Measurements from ENCODE around the gene EXTL1. TPM values are rescaled to one million over a fixed set of nuclear protein-coding genes. Genes with fewer than 3 reads are reported as not detected.
"Not testable (repeated sequence)": the region's sequence is repeated elsewhere in the genome, so short reads cannot be mapped to it uniquely, and the experiment has no call there.

The EXTL1 gene, protein sequence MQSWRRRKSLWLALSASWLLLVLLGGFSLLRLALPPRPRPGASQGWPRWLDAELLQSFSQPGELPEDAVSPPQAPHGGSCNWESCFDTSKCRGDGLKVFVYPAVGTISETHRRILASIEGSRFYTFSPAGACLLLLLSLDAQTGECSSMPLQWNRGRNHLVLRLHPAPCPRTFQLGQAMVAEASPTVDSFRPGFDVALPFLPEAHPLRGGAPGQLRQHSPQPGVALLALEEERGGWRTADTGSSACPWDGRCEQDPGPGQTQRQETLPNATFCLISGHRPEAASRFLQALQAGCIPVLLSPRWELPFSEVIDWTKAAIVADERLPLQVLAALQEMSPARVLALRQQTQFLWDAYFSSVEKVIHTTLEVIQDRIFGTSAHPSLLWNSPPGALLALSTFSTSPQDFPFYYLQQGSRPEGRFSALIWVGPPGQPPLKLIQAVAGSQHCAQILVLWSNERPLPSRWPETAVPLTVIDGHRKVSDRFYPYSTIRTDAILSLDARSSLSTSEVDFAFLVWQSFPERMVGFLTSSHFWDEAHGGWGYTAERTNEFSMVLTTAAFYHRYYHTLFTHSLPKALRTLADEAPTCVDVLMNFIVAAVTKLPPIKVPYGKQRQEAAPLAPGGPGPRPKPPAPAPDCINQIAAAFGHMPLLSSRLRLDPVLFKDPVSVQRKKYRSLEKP
- 1 to 10 TPM in 10 of 12 donors, not detected in 2; 1.3 to 5.8 (median 3.4) TPM for polyA plus RNA-seq (ENCODE audit: insufficient read length in 12 of 12)
- long read RNA-seq, donor 1: 0 reads
- long read RNA-seq, donor 2, full-length matches to known transcripts: 1 of 1 reads
- long read RNA-seq, donor 2, partial matches to known transcripts: 0 of 1 reads
- long read RNA-seq, donor 2, other reads (novel, unspliced or antisense): 0 of 1 reads
- long read RNA-seq, donor 3, full-length matches to known transcripts: 1 of 1 reads
- long read RNA-seq, donor 3, partial matches to known transcripts: 0 of 1 reads
- long read RNA-seq, donor 3, other reads (novel, unspliced or antisense): 0 of 1 reads
- long read RNA-seq, donor 4: 0 reads
- long read RNA-seq, donor 5: 0 reads
- long read RNA-seq, donor 6: 0 reads
- long read RNA-seq, donor 7: 0 reads
- long read RNA-seq, donor 8, partial matches to known transcripts: 0 of 1 reads
- long read RNA-seq, donor 8, other reads (novel, unspliced or antisense): 0 of 1 reads
- long read RNA-seq, donor 9: 0 reads
- long read RNA-seq, donor 10, full-length matches to known transcripts: 1 of 1 reads
- long read RNA-seq, donor 10, partial matches to known transcripts: 0 of 1 reads
- long read RNA-seq, donor 10, other reads (novel, unspliced or antisense): 0 of 1 reads
- long read RNA-seq, donor 11: 0 reads

DNA sequence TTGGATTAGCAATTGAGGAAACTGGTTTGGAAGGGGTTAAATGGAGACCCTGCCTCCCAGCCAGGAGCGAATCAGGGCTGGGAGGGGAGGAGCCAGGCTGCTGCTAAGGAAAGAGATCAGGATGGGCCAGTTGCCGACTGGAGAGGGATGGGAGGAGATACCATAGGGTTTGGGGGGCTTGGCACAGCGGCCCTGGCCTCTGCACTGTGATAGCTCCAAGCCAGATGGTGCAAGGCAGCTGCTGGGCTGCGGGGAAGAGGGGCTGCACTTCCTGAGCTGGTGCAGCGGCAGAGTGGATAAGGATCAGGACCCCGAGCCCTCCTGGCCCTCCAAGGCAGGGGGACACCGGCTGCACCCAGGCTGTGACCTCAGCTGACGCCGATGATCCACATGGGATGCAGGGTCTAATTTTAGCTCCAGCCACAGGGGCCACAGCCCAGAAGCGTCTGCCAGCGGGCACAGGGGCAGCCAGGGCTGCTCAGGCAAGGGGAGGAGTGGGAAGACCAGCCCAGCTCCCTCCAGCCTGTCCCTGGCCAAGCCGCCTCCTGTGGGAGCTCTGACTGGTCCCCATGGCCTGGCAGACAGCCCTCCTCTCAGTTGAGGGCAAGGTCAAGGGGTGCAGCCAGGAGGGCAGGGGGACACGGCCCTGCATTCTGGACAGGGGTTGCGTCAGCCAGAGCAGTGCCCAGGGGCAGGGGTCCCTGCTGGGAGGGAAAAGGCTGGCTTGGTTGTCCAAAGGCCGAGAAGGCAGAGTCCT lies at the start of gene EXTL1:
Gene EXTL1 (plus strand): TSS at position 129 of the 757 bp plus-strand sequence. CDS start 872 bp downstream, outside the sequence.
- DNase-seq: peak; percentile 79

DNA sequence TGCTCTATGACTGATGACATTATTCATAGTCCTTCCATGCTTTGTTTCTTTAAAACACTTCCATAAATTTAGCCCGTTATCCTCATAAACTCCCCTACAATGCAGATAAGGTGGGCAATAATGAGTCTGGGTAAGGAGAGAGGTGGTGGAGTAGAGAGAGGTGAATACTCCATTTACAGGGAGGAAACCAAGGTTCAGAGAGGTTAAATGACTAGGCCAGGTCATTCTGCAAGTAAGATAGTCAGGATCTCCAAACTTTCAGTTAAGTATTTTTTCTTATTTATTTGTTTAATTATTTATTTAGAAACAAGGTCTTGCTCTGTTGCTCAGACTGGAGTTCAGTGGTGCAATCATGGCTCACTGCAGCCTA lies 49.8 kb upstream of the EXTL1 start:
- DNase-seq: no peak

DNA sequence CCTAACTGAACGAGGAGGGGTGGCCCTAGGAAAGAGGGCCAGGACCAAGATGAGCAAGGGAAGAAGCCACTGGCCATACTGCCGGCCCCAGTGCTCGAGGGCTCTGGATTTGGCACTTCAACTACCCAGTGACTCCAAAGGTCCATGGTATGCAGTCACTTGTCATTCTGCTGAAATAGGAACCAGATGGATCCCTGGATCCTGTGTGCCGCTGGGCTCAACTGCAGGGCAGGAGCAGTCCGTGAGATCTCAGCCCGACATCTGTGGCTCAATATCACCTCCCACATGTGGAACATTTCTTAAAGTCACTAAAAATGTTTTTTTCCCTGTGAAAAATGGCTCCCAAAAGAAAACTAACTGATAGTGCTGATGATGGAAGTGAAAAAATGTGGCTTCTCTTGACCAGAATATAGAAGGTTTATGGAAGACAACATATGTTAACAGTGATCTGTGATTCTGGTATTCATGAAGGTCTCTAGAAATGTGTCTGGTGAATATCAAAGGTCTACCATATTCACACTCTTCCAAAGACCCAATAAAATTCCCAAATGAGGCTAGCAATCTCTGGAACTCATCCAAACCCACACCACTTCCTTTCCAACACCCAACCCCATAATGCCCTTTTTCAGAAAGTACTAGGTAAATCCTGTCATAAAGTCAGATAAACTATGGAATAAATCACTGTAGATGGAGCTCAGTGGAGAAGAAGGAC lies 47.8 kb upstream of the EXTL1 start:
- DNase-seq: no peak

DNA sequence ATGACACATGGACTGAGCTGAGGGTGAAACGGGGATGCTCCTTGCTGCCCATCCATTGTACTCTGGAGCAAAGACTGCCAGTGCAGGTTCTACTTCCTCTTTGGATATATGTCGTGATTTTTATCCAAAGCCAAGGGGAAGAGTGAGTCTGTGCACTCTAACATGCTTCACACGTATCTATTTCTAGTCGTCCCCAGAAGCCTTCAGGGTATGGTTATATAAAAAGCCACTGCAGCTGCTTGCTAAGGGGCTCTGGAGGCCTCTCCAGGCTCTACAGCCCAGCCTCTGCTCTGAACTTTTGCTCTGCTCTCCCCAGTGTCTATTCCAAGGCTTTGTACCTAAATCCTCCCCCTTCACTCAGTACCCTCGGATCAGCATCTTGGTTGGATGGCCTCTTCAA lies 43.8 kb upstream of the EXTL1 start:
- no peak for DNase-seq

DNA sequence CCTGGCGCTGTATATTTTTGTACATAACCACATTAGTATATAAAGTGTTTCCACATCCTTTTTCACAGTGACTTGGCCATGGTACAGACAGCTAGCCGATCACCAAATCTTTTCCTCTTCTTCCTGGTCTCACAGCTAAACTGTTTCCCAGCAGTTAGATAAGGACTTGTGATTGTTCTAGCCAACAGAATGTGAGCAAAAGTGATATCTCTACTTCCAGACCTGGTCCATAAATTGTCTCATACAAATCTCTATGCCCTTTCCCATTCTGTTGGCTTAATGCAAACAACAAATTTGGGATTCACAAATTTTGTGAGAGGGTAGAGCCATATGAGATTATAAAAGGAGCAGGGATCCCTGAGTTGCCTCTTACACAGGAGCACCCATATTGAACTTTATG lies 43.2 kb upstream of the EXTL1 start:
- DNase-seq: no peak

DNA sequence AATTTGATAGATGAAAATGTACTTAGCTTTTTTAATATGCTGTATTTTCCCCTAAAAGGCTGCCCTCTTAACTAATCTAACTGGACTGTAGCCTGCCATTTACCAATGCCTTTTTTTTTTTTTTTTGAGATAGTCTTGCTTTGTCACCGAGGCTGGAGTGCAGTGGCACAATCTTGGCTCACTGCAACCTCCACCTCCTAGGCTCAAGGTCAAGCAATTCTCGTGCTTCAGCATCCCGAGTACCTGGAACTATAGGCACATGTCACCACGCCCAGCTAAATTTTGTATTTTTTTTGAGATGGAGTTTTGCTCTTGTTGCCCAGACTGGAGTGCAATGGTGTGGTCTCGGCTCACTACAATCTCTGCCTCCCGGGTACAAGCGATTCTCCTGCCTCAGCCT lies 42.4 kb upstream of the EXTL1 start:
- no peak for DNase-seq

DNA sequence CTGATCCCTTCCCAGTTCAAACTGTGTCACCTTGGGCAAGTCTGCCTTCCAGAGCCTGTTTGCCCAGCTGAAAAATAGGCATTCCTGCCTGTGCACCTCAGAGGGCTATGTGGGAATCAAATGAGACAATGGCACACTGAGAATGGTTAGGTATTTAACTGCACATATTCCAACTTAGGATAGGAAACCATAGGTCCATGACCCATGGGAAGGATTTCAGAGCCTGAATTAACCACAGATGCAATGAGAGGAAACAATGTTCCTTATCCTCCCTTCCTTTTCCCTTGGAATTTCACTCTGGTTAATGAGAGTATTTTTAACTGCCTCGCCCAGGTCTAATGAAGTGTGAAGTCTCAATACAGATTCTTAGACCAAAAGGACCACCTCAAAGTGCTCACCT lies 36.4 kb upstream of the EXTL1 start:
- no peak for DNase-seq

DNA sequence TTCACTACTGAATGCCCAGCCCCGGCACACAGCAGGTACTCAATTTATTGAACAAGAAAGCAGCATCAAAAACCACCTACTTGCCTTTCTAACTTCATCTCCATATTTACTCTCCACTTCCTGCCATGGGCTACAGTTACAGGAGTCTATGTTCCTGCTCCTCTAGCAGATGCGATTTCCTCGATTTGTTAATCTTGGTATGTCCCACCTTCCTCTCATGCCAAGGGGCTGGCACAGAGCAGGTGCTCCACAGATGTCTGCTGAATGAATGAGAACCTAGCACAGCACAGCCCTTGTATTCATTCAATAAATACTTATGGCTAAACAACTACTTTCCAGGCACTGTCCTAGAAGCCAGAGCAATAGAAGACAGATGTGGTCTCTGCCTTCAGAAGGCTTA lies 35.9 kb upstream of the EXTL1 start:
- no peak for DNase-seq

DNA sequence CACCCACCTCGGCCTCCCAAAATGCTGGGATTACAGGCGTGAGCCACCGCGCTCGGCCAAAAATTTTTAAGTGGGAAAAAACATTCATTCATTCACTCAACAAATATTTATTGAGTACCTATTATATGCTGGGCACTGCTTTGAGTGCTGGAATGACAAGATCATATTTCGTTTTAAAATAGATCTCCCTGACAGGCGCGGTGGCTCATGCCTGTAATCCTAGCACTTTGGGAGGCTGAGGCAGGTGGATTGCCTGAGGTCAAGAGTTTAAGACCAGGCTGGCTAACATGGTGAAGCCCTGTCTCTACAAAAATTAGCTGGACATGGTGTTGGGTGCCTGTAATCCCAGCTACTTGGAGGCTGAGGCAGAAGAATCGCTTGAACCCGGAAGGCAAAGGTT lies 34.8 kb upstream of the EXTL1 start:
- DNase-seq: not testable (repeated sequence)

DNA sequence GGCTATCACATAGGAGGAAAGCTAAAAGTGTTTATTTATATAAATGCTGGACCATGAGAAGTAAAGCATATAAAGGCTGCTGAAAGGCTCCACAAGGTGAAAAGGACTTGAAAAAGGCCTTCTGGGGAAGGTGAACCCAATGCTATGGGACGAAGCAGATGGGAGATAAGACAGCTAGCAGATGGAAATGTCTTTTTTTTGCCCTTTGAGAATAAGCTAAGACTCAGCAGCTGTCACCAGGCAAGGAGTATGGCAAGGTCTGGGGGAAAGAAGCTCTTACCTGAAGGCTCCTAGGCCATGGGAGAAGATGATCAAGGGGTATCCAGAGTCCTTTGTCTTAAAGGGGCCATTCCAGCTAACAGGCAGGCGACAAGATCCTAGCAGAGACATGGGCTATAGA lies 33.6 kb upstream of the EXTL1 start:
- no peak for DNase-seq

DNA sequence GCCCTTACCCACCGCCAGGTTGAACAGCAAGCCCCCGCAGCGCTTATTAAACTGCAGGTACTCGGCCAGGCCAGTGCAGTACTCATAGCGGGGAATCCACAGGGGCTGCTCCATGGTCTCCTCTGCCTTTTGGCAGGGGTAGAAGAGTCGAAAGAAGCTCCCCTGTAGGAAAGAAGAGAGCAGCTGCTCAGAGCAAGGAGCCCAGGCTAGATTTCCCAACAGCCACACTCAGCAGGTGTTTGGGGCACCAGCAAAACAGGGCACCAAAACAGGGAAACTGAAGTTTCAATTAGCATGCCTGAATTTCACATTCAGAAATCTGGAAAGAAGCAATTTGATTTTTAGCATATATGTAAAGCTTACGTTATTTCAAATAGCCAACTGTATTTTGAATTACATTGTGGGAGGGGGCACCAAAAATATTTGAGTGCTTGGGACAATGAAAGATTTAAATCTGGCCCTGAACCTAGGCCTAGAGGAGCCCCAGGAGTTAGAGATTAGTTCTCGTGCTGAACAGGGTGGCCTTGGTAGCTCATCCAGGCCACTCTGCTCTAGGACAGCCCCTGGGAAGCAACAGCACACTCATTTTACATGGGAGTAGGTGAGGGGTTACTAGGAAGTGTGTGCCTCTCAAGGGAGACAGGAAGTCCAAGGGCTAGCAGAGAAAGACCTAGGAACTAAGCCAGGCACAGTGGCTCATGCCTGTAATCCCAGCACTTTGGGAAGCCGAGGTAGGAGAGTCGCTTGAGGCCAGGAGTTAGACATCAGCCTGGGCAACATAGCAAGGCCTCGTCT lies 31.9 kb upstream of the EXTL1 start:
- no peak for DNase-seq

DNA sequence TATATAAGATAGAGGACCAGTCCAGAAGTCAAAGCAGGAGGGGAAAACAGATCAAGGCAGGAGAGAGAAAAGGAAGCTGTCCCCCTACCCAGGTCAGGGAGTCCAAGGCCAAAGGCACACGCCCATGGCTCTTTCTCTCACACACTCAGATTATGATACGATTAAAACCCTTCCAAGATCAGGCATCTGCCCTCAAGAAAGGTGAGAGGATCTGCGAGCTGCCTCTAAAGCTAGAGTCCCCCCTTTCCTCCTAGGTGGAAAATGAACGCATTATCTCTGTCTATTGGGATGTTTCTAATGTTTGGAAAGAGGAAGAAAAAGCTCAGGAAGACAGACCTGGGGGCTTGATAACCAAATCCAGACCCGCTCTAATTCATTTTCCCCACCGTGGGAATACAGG lies 31.3 kb upstream of the EXTL1 start:
- no peak for DNase-seq

DNA sequence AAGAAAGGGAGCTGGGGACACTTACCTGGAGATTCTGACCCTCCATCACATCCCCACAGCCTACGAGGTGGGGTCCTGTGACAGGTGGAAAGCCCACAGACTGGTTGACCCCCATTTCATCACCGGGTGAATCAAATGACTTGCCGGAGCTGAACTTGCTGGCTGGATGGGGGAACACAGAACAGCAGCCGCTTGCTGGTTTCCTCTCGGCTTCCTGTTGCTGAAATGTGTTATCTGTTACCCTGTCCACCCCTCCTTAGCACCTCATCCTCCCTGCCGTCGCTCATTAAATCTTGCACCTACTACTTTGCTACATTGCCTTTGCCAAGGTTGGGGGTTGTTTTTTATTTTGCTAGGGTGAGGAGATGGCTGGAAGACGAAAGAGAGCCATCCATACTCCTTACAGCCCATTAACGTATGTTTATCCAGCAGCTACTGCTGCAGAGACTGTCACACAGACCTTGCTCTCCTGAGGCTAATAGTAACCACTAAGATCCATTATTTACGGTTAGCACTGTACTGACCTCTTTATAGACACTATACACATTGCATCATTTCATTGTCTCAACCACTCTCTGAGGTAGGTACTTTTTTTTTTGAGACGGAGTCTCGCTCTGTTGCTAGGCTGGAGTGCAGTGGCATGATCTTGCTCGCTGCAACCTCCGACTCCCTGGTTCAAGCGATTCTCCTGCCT lies 30.7 kb upstream of the EXTL1 start:
- no peak for DNase-seq

DNA sequence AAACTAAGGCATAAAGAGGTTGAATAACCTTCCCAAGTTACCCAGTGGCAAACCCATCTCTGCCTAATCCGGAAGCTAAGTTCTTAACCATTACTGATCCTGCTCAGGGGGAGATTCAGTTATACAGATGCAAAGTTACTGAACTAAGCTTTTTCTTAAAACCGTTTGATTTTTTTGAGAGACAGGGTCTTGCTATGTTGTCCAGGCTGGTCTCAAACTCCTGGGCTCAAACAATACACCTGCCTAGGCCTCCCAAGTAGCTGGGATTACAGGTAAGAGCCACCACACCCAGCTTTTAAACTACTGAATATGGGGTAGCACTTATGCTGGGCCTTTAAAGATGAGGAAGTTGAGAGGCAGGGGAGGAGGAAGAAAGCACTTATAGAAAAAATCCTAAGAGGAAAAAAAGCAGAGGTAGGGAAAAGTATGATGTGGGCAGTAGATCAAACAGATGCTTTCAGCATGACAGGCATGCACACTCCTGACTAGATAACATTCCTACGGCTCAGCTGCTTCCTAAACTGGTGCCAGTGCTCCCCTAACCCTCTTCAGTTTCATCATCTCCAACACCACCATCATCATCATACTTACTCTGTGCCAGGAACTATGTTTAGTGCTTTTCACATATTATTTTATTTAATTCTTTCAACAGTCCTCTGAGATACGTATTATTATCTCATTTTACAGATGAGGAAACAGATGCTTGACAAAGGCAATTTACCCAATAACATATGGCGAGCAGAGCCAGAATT lies 29.5 kb upstream of the EXTL1 start:
- DNase-seq: no peak

DNA sequence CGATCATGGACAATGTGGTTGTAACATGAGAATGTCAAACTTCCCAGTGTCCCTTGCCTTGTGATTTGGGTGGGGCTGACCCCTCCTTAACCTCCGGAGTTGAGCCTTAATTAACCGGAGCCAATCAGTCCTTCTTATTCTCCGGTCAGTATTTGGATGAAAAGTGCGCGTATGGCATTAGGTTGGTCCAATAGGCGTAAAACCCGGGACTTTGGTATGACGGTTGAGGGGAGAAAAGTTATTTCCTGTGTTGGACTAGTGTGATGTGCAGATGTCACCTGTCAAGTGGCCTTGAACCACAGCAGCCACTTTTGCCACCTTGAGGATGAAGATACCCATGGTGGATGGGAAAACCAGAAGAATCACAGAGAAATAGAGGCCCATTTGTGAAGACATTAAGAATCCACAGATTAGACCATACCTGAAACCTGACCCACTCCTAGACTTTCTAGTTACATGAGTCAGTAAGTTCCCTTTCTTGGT lies 28.8 kb upstream of the EXTL1 start:
- DNase-seq: no peak

DNA sequence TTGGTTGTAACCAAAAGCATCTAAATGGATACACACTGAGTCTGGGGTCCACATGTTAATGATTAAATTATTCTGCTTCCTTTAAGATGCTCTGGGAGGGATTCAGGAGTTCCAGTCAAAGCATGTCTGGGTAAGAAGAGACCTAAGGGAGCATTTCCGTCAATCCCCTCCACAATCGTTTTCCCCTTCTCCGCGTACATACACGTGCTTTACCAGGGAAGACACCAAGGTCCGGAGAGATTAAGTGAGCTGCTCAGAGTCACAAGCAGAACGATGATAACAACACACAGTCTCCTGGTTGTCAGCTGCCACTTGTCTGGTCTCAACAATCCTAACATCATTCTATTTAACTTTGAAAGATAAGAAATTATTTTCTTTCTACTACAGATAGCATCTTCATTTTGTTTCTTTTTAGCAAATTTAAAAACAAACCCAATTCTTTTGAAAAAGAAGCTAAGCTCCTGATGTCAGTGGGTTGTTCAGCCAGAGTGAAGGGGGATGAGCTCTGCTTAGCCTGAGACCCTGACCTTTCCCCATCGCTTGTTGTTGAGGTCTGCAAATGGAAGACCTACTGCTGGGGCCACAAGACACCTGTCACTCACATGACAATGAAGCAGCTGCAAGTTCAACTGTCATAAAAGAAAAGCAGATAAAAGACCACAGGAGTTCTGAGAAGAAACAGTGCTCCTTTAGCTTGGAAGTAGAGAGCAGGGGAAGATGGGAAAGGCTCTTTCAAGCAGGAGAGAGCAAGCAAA lies 28.2 kb upstream of the EXTL1 start:
- no peak for DNase-seq

DNA sequence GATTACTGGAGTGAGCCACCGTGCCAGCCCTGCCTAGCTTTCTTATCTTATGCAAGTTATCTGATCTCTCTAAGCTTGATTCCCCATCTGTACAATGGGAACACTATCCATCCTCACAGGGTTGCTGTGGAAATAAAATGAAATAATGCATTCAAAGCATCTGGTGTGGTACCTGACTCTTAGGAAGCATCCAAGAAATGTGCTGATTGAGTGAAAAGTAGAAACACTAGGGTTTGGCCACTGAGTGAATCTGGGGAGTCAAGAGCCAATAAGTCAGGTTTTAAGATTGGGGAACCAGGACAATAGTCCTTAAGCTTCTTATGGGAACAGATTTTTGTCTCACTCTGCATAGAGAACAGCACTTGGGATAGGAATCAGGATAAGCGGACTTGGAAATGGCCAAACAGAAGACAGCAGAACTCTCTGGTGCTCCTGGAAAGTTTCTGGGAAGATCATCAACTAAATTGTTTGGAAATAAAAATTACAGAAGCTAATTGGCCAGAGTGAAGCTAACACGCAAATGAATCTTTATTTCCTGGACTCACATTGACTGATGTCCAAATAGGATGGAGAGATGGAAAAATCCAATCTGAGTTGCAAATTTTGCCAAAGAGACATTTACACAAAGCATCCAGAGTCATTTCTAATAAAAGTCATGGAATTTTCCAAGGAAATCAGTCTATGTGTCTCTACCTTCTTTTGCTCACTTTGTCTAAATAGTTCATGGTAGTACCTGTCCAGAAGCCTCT lies 27.0 kb upstream of the EXTL1 start:
- DNase-seq: peak; percentile 63
